D721Med (cell line): ENCODE measurements around the gene CNTN2.

Experiments
- DNase-seq: peaks from one replicate; pipeline ENCODE4 v3.0.0; 2011; ENCODE audit warnings: low spot score; ENCODE audit not compliant: insufficient read length
- FAIRE-seq: peaks from 2 replicates; lab custom pipeline; 2011; peaks lifted over from hg19 to GRCh38; lab: Jason Lieb, UNC
- CTCF ChIP-seq: IDR thresholded peaks from 2 replicates; pipeline ENCODE4 v1.5.1; 2012; ENCODE audit warnings: mild to moderate bottlenecking, control low read depth; ENCODE audit not compliant: insufficient read depth; ENCODE audit errors: missing control alignments

Gene CNTN2

GRCh38 chr1:205002705-205003104, 40.3 kb upstream of the CNTN2 start:
- FAIRE-seq (no peak), DNase-seq (no peak)
- no peak for TF ChIP-seq CTCF

GRCh38 chr1:205003358-205004131, 39.5 kb upstream of the CNTN2 start:
- DNase-seq (peak; percentile 98), FAIRE-seq (peak; percentile 98)
- no peak for TF ChIP-seq CTCF

- no peak for TF ChIP-seq CTCF
- FAIRE-seq (no peak), DNase-seq (no peak)
Measured at GRCh38 chr1:205004351-205004750, 38.7 kb upstream of the CNTN2 start.

GRCh38 chr1:205008896-205009295, 34.1 kb upstream of the CNTN2 start:
- TF ChIP-seq CTCF, result no peak
- no peak for FAIRE-seq
- no peak for DNase-seq

GRCh38 chr1:205009670-205010069, 33.3 kb upstream of the CNTN2 start:
- DNase-seq, result no peak
- TF ChIP-seq CTCF, result no peak
- FAIRE-seq, result no peak

- no peak for DNase-seq
- no peak for TF ChIP-seq CTCF
- FAIRE-seq, result no peak
Measured at GRCh38 chr1:205012391-205013140, 30.4 kb upstream of the CNTN2 start.
